HG03469 (cell line): ENCODE results near the gene SP5.
"Not testable (repeated sequence)": the region's sequence is repeated elsewhere in the genome, so short reads cannot be mapped to it uniquely, and the experiment has no call there.

Experiments
- ATAC-seq: cut with Tn5 transposase; IDR thresholded peaks from one replicate; pipeline ENCODE4 v1.9.1; 2021; ENCODE audit warnings: mild to moderate bottlenecking, moderate library complexity, moderate number of reproducible peaks; ENCODE audit not compliant: unreplicated experiment

The SP5 gene

GRCh38 chr2:170710609-170710979, 4.5 kb upstream of the SP5 start:
- ATAC-seq: no peak

- no peak for ATAC-seq
These were observed 3.9 kb upstream of the SP5 start for GRCh38 chr2:170711196-170711773.

GRCh38 chr2:170711774-170712652, 3.1 kb upstream of the SP5 start:
- ATAC-seq: no peak

GRCh38 chr2:170712653-170713542, 2.2 kb upstream of the SP5 start:
- ATAC-seq: no peak

GRCh38 chr2:170713543-170714380, 1.4 kb upstream of the SP5 start:
- no peak for ATAC-seq

GRCh38 chr2:170714381-170715061, 616 bp upstream of the SP5 start:
- no peak for ATAC-seq

- ATAC-seq: no peak
These were observed 1.0 kb downstream of the SP5 start for GRCh38 chr2:170715932-170716777.

GRCh38 chr2:170716851-170717598, 1.9 kb downstream of the SP5 start:
- ATAC-seq: no peak

- ATAC-seq: no peak
These were observed 2.4 kb downstream of the SP5 start for GRCh38 chr2:170717599-170717963.

- ATAC-seq: no peak
These were observed 3.0 kb downstream of the SP5 start for GRCh38 chr2:170717991-170718589.

- no peak for ATAC-seq
These were observed 4.7 kb downstream of the SP5 start for GRCh38 chr2:170719810-170720209.

- no peak for ATAC-seq
These were observed 6.5 kb downstream of the SP5 start for GRCh38 chr2:170721678-170722077.

GRCh38 chr2:170722301-170722700, 7.2 kb downstream of the SP5 start:
- ATAC-seq: no peak

- no peak for ATAC-seq
These were observed 8.4 kb downstream of the SP5 start for GRCh38 chr2:170723446-170723958.

- no peak for ATAC-seq
These were observed 18.9 kb downstream of the SP5 start for GRCh38 chr2:170733798-170734600.

GRCh38 chr2:170734601-170735000, 19.5 kb downstream of the SP5 start:
- ATAC-seq: not testable (repeated sequence)

GRCh38 chr2:170736628-170737027, 21.5 kb downstream of the SP5 start:
- ATAC-seq: no peak
